ENCODE measurements around the gene REL.

DNA sequence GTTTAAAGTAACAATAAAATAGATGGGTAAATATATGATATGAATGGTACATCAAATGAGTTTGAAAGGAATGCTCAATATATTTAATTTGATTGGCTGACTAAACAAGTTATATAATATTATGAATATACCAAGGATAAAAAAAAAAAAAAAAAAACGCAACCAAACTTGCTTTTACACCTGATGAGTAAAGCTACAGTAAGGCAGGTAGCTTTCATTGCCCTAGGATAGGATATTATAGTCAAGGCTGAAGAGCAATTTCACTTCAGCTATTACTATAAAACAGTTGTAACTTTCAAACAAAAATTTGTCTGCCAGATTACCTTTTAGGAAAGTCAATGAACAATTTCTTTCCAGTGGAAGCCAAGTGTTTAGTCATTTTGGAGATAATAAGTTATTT is 79.3 kb downstream of the REL start:
- TF ChIP-seq, protein P1, sequence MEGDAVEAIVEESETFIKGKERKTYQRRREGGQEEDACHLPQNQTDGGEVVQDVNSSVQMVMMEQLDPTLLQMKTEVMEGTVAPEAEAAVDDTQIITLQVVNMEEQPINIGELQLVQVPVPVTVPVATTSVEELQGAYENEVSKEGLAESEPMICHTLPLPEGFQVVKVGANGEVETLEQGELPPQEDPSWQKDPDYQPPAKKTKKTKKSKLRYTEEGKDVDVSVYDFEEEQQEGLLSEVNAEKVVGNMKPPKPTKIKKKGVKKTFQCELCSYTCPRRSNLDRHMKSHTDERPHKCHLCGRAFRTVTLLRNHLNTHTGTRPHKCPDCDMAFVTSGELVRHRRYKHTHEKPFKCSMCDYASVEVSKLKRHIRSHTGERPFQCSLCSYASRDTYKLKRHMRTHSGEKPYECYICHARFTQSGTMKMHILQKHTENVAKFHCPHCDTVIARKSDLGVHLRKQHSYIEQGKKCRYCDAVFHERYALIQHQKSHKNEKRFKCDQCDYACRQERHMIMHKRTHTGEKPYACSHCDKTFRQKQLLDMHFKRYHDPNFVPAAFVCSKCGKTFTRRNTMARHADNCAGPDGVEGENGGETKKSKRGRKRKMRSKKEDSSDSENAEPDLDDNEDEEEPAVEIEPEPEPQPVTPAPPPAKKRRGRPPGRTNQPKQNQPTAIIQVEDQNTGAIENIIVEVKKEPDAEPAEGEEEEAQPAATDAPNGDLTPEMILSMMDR (IDR thresholded peaks at IDR 0.05) = no peak
- TF ChIP-seq POLR2AphosphoS5 (IDR thresholded peaks at IDR 0.05) (no peak), POLR2A (IDR thresholded peaks at IDR 0.05) (no peak)
